CD4-positive, alpha-beta T cell treated with Interleukin-12 subunit alpha and Interleukin-12 subunit beta, for 1 hour (primary cell): ENCODE results near the gene DUSP12.
A peak's percentile ranks its signal among the peaks of the same experiment; 100 is the strongest.
"Not testable (repeated sequence)": the region's sequence is repeated elsewhere in the genome, so short reads cannot be mapped to it uniquely, and the experiment has no call there.

Source experiments
- DNase-seq: peaks from one replicate; pipeline ENCODE4 v3.0.0-alpha.2; 2020

Gene DUSP12, protein sequence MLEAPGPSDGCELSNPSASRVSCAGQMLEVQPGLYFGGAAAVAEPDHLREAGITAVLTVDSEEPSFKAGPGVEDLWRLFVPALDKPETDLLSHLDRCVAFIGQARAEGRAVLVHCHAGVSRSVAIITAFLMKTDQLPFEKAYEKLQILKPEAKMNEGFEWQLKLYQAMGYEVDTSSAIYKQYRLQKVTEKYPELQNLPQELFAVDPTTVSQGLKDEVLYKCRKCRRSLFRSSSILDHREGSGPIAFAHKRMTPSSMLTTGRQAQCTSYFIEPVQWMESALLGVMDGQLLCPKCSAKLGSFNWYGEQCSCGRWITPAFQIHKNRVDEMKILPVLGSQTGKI

DNA sequence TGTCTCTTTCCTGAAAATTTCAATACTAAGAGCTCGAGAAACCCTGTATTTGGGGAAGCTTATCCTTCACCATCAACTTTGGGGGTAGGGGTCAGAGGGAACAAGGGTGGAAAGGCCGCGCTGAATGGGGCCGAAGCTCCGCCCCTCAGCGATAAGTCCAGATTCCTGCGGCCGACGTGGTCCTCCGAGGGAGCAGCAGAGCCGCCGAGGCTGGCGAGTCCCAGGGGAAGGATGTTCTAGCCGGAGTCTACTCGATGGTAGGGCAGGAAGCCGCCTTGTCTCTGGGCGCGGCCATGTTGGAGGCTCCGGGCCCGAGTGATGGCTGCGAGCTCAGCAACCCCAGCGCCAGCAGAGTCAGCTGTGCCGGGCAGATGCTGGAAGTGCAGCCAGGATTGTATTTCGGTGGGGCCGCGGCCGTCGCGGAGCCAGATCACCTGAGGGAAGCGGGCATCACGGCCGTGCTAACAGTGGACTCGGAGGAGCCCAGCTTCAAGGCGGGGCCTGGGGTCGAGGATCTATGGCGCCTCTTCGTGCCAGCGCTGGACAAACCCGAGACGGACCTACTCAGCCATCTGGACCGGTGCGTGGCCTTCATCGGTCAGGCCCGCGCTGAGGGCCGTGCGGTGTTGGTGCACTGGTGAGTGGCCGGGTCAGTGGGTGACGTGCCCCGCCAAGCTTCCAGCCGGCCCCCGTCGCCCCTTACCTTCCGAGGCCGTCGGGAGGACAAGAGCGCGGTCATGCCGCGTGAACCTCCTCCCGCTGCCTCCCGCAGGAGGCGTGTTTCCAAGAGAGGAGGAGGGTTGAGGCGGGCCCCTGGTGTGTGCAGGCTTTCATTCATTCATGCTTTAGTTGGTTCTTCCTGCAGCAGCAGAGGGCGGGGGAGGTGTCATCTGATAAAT, at the start of gene DUSP12:
DUSP12 (plus strand) TSS at position 278 of the 899 bp plus-strand sequence; CDS start at position 294, 16 bp downstream.
- DNase-seq: peak; percentile 90

DNA sequence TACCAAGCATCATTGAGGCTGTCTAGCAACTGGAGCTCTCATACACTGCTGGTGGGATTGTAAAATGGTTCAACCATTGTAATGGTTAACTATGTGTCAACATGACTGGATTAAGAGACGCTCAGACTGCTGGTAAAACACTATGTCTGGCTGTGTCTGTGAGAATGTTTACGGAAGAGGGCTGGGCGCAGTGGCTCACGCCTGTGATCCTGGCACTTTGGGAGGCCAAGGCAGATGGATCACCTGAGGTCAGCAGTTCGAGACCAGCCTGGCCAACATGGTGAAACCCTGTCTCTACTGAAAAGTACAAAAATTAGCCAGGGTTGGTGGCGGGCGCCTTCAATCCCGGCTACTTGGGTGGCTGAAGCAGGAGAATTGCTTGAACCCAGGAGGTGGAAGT, 47.3 kb upstream of the DUSP12 start:
- DNase-seq: no peak

DNA sequence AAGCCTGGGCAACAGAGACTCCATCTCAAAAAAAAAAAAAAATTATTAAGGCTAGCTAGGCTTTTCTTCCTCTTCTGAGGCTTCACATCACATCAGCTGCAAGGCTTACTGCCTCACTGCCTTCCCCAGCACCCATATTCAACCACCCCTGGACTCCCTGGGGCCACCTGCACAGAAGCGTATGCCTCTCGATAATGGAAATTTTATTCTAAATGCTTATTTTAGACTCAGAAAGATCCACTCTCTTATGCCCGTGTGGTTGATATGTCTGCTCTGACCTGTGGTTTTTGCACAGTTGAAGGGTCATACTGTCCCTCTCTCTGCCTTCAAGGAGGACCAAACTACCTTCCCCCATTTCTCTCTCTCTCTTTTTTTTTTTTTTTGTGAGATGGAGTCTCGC, 44.0 kb upstream of the DUSP12 start:
- no peak for DNase-seq

DNA sequence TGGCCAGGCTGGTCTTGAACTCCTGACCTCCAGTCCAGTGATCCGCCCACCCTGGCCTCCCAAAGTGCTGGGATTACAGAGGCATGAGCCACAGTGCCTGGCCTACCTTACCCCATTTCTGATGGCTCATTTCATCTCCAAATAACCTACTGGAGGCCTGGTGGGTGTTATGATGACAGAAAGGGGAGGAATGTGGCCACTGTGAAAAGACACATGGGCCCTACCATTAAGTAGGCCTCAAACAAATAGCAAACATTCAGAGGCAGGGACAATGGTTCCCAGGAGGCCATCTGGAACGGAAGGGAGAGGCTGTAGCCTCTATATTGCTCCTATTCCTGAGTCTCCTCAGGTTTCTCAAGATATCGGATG, 43.5 kb upstream of the DUSP12 start:
- DNase-seq: no peak

DNA sequence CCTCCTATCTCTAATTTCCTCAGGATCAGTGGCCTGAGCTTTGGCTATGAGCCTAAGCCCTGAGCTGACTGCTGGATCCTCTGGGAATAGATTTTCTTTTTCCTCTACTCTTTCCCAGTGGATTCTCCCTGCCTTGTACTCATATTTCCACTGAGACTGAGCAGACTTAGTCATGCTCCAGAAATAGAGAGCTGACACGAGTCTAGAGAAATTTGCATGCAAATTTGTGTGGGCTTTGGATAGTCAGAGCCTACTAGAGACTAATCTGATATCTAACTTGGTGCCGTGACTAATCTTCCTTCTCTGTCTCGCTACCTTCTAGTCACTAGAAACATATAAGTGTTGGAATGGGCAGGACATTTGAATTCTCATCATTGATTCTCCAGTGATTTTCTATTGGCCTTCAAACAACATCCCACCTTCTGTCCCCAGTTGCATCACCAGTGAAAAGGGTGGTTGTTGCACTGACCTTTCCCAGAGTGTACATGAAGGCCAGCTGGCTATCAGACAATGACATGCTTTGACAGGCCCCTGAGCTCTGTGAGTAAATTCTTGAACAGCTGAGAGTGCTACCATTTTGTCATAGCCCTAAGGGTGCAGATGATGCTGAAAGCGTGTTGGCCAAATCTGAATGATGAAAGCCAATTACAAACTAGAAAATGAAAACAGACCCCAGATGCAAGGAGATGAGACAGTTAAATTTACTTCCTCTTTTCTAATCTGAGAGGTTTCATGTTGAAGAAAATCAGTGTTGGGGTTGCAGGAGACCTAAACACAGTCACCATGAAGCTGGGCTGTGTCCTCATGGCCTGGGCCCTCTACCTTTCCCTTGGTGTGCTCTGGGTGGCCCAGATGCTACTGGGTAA, 42.9 kb upstream of the DUSP12 start, which contains the start of gene FCRLA:
FCRLA (plus strand) TSS at position 748 of the 866 bp plus-strand sequence; CDS start at position 784, 36 bp downstream.
- no peak for DNase-seq

DNA sequence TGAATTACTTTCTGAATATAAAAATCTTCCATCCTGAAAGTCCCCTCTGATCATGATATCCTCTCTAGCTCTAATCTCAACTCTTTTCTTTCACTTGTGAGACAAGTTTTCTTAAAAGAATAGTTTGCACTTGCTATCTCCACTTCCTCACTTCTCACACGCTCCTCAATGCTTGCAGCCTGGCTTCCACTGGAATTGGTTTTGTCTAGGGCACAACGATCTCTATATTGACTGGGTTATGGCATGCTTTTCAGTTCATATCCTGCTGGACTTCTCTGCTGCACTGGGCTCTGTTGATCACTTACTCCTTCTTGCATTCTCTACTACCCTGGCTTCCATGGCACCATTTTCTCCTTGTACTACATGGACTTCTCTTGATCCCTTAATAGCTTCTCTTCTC, 42.1 kb upstream of the DUSP12 start:
- DNase-seq: no peak

DNA sequence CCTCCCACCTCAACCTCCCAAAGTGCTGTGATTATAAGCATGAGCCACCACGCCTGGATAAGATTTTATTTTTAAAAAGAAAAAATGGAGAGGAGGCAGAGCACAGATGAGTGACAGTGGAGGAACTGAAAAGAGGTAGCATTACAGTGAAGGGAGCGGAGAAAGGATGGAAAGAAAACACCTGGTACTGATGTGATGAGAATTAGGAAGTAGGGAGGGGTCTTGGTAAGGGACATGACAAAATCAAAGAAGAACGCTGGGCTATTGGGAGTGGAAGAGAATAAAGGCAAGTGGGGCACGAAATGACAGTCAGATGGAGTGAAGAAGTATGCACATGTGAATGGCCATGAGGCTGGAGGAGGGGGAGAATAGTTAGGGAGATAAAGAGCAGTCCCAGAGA, 40.2 kb upstream of the DUSP12 start:
- no peak for DNase-seq

DNA sequence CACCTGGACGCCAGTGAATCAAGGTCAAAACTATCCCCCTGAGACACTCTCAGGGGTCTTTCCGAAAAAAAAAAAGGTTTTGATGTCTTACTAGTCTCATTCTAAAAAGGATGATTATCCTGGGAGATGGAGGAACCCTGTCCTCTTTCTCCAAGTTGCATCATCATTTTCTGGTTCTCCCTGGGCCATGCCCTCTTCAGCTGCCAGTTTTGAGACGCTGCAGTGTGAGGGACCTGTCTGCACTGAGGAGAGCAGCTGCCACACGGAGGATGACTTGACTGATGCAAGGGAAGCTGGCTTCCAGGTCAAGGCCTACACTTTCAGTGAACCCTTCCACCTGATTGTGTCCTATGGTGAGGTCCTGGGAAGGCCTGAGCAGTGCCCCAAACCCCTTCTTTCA, 39.0 kb upstream of the DUSP12 start:
- no peak for DNase-seq

DNA sequence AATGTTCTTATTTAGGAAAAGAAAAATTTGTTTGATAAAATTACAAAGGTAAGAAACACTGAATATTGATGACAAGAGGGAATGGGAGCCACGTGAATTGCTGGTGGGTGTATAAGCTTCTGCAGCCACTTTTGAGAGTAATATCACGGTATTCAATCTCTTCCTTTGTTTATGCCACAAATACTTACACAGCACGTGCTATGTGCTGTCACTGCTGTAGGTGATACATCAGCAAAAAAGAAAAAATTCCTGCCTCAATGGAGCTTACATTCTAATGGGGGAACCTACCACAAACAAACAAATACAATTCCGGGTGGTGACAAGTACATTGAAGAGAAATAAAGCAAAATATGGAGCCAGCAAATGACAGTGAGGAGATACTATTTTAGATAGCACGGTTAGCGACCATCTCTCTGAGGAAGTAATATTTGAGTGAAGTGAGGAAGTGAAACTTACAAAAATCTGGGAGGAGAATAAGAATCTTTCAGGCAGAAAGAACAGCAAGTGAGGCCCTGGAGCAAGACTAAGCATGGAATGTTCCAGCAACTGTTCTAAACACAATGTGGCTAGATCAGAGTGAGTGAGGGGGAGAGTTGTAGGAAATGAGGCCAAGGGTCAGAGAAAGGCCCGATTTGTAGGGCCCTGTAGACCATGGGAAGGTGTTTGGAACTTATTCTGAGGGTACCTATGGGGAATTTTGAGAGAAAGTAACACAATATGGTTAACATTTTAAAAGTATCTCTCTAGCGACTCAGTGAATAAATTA, 30.8 kb upstream of the DUSP12 start:
- DNase-seq: no peak

DNA sequence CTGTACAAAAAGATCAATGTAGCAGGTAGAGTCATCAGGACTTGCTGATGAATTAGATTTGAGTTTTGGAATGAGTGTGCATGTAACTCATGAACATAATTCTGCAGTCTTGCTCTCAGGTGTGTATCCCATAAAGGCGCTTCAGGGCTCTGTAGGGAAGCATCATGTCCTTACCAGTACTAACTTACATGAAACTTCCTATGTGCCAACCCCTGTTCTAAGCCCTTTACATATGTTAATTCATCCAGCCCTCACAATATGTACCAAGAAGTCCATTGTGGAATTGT, 30.3 kb upstream of the DUSP12 start:
- no peak for DNase-seq

DNA sequence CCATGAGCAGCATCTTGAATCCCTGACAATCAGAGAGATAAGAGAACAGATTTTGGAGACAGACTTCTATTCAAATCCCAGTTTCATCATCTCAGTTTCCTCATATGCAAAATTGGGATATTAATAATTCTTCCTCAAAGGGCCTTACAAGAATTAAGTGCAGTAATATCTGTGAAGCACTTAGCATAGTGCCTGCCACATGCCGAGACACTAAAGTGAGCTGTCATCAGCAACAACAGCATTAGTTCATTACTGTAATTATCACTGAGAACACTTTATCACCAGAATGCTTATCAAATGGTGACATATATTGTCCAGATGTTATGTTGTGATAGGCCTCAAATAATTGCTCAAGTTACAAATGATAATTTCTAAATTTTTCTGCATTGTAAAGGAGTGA, 29.2 kb upstream of the DUSP12 start:
- no peak for DNase-seq

DNA sequence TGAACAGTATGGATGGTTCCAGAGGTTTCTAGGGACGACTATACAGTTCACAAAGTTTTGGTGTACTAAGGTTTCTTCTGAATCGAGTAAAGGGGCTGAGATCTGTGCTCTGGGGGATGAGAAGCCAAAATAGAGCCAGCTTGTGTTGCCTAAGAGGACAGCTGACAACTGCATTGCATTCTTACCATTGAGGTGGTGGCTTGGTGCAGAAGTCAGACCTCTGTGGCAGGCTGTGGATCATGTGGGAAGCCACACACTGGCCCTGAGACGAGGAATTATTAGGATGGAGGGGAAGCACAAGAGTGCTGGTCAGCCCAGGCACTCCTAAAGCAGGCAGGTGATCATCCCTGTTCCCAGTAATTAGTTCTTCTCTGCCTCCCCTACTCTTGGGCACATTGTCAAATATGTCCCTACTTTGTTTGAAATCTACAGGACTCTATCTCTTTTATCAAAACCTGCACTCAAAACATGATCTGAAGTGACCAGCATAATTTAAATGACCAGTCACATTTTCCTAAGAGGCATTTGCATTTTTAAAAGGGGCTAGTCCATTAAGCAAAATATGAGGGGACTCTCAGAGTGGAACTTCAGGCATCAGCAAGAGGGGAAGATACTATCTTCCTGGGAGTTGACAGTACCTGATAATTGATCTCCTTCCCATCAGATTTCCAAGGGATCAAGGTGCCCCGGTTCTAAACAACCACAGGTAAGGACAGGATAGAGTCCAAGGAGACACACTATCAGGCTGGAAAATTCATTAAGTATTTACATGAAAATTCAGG, 28.4 kb upstream of the DUSP12 start, which contains the start of gene FCRLB:
FCRLB (plus strand) TSS at position 589 of the 782 bp plus-strand sequence. CDS start 1,129 bp downstream, outside the sequence.
- no peak for DNase-seq

DNA sequence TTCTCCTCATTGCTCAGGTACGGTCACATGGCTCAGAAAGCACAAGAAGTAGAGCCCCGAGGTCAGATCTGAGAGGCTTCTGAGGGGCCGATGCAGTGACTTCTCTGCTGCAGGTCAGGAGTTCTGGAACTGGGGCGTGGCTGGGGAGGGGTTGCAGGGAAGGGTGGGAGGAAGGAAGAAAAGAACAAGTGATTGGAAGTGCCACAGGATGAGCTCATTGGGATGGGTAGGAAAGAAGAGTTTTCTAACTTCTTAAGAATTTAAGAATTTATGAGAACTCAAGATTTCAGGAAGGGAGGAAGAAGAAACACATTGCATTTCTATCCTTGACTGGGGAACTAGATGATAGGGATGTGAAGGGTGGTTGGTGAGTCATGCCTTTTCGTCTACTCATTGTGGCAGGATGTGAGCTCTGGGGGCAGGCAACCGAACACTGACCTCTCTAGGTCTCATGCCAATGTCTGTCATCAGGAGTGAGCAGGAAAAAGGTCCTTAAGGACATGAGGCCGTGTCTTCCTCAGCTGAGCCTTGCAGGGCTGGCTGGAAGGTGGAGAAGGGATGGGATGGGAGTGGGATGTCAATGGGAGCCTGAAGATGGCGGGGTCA, 27.7 kb upstream of the DUSP12 start:
- DNase-seq: no peak

DNA sequence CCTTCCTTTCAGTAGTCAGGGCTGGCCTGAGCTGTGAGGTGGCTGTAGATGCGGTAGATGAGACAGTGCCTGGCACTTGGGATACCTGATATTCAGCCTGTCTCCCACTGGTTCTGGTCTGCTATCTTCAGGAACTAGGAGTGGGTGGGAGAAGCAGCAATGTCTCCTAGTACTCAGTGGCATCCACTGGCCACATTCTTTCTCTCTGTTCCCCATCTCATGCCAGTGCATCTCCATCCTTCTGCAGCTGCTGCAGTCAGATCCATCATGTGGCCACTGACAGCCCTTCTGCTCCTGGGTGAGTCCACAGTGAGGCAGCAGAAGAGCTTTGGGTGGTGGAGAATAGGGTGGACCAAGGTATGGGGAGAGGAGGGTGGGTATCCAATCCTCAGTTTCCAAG, 27.2 kb upstream of the DUSP12 start:
- DNase-seq: no peak

DNA sequence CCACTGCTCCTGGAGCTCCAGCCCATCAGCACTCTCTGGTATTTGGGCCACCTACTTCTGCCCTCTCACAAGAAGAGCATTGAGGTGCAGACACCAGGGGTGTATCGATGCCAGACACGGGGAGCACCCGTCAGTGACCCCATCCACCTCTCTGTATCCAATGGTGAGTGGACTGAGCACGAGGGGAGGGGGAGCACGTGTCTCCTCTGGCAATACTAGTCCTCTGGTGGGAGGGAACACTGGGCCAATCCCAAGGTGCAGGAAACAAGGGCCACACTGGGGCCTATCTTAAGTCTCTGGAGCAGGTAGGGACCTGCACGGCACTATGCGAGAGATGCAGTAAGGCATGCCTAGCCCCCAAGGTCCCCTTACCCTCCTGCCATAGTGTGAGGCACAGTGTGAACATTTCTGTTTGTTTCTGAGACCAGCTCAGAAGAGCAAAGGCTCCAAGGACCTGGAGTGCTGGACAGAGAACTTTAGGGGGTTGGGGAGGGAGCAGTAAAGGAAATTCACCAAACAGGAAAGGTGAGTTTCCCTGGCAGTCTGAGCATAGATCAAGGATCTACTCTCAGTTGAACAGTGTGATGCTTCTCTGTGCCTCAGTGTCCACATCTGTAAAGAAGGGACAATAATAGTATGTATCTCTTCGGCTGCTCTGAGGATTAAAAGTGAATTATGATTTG, 26.0 kb upstream of the DUSP12 start:
- no peak for DNase-seq

DNA sequence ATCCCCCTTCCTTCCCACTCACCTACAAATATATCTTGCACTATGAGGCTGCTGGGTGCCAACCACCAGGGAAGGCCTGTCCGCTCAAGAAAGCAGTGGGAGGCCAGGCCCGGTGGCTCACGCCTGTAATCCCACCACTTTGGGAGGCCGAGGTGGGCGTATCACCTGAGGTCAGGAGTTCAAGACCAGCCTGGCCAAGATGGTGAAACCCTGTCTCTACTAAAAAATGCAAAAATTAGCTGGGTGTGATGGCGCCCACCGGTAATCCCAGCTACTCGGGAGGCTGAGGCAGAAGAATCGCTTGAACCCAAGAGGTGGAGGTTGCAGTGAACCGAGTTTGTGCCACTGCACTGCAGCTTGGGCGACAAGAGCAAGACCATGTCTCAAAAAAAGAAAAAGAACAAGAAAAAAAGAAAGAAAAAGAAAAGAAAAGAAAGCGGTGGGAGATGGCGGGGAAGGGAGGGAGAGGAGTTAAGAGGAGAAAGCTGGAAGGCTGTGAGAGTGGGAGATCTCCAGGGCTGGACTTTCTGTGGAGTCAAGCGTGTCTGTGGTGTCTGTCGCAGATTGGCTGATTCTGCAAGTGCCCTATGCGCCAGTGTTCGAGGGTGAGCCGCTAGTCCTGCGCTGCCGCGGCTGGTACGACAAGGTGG, 24.2 kb upstream of the DUSP12 start:
- DNase-seq: not testable (repeated sequence)

DNA sequence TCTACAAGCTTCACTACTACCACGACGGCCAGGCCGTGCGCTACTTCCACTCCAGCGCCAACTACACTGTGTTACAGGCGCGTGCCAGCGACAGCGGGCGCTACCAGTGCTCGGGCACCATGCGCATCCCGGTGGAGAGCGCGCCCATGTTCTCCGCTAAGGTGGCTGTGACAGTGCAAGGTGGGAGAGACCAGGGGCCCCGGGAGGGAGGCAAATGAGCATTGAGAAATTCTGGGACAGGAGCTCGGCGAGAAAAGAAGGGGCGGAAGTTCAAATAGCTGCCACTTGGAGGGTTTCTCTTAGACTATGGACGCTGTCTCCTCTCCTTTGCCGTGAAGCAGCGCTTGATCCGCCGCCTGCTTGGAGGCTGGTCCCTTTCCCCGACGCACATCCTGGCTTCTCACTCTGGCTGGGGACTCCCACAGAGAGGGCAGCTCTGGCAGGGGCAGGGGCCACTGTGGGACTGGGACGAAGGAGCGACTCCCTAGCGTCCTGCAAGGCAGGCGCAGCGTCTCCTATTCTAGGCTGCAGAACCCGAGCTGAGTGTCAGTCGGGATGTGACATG, 23.6 kb upstream of the DUSP12 start:
- DNase-seq: peak; percentile 24

DNA sequence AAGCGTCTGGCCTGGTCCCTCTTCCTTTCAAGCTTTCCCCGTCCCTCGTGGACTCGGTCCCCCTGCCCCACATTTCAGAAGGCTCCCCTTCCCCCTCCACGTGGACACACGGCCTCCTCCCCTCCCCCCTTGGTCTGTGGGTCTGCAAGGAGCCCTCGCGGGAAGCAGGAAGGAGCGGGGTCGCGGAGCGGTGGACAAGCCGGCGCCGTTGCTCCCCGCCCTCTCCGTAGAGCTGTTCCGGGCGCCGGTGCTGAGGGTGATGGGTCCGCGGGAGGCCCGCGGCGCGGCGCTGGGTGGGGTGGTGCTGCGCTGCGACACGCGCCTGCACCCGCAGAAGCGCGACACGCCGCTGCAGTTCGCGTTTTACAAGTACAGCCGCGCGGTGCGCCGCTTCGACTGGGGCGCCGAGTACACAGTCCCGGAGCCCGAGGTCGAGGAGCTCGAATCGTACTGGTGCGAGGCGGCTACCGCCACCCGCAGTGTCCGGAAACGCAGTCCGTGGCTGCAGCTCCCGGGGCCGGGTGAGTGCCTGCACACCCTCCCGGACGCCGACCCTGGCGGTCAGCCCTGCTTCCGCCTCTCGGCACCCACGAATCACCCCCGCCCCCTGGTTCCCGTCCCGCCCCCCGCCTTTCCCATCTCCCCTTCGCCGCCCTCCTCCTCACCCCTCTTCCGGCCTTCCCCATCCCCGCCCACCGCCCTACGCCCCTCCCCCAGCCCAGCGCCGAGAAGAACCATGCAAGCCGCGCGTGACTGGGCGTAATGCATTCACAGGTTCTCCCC, 22.9 kb upstream of the DUSP12 start:
- peak; percentile 74 for DNase-seq
